ENCODE results near the gene PLEKHA4. TPM values are rescaled to one million over a fixed set of nuclear protein-coding genes. Genes with fewer than 3 reads are reported as not detected.

PLEKHA4 gene
- total RNA-seq, 1 donor from 2014 or later: 8.5 TPM

- H3K9me3 Mint-ChIP-seq (ENCODE audit: low read depth): no peaks in the 10 kb centered on the region
- no peak for TF ChIP-seq CTCF (IDR thresholded peaks at IDR 0.05; ENCODE audit: unreplicated experiment)
- H3K36me3 Mint-ChIP-seq (ENCODE audit: insufficient read depth): no peaks in the 10 kb centered on the region
- peaks cover 17% of the 10 kb centered on the region for H3K4me1 Mint-ChIP-seq (ENCODE audit: low read depth)
- no peaks in the 10 kb centered on the region for H3K27me3 Mint-ChIP-seq
- H3K4me3 Mint-ChIP-seq (ENCODE audit: low read depth): no peak overlapping the region
- H3K27ac Mint-ChIP-seq: peak overlapping the region; percentile 57
- DNase-seq (ENCODE audit: low spot score, unreplicated experiment): no peak
These were observed 1.2 kb downstream of the PLEKHA4 start for GRCh38 chr19:48867123-48867745.

GRCh38 chr19:48866692-48867091 lies 1.7 kb downstream of the PLEKHA4 start:
- no peaks in the 10 kb centered on the region for H3K36me3 Mint-ChIP-seq (ENCODE audit: insufficient read depth)
- no peak overlapping the region for H3K4me3 Mint-ChIP-seq (ENCODE audit: low read depth)
- no peak for DNase-seq (ENCODE audit: low spot score, unreplicated experiment)
- peaks cover 17% of the 10 kb centered on the region for H3K4me1 Mint-ChIP-seq (ENCODE audit: low read depth)
- peak overlapping the region; percentile 57 for H3K27ac Mint-ChIP-seq
- no peaks in the 10 kb centered on the region for H3K27me3 Mint-ChIP-seq
- no peaks in the 10 kb centered on the region for H3K9me3 Mint-ChIP-seq (ENCODE audit: low read depth)
- no peak for TF ChIP-seq CTCF (IDR thresholded peaks at IDR 0.05; ENCODE audit: unreplicated experiment)

GRCh38 chr19:48862827-48863226 lies 5.6 kb downstream of the PLEKHA4 start:
- Mint-ChIP-seq H3K9me3 (ENCODE audit: low read depth) (no peaks in the 10 kb centered on the region), H3K4me3 (ENCODE audit: low read depth) (no peak overlapping the region), H3K4me1 (ENCODE audit: low read depth) (peaks cover 9% of the 10 kb centered on the region), H3K27ac (no peak overlapping the region), H3K27me3 (no peaks in the 10 kb centered on the region), H3K36me3 (ENCODE audit: insufficient read depth) (no peaks in the 10 kb centered on the region)
- no peak for DNase-seq (ENCODE audit: low spot score, unreplicated experiment)
- no peak for TF ChIP-seq CTCF (IDR thresholded peaks at IDR 0.05; ENCODE audit: unreplicated experiment)

GRCh38 chr19:48861313-48861712 lies 7.1 kb downstream of the PLEKHA4 start:
- DNase-seq (ENCODE audit: low spot score, unreplicated experiment): no peak
- H3K27ac Mint-ChIP-seq: peak overlapping the region; percentile 23
- H3K9me3 Mint-ChIP-seq (ENCODE audit: low read depth): no peaks in the 10 kb centered on the region
- H3K27me3 Mint-ChIP-seq: no peaks in the 10 kb centered on the region
- H3K36me3 Mint-ChIP-seq (ENCODE audit: insufficient read depth): no peaks in the 10 kb centered on the region
- no peaks in the 10 kb centered on the region for H3K4me1 Mint-ChIP-seq (ENCODE audit: low read depth)
- no peak overlapping the region for H3K4me3 Mint-ChIP-seq (ENCODE audit: low read depth)
- TF ChIP-seq CTCF (IDR thresholded peaks at IDR 0.05; ENCODE audit: unreplicated experiment): no peak

- Mint-ChIP-seq H3K4me3 (ENCODE audit: low read depth) (no peak overlapping the region), H3K9me3 (ENCODE audit: low read depth) (no peaks in the 10 kb centered on the region), H3K4me1 (ENCODE audit: low read depth) (no peaks in the 10 kb centered on the region), H3K27ac (no peak overlapping the region), H3K27me3 (no peaks in the 10 kb centered on the region), H3K36me3 (ENCODE audit: insufficient read depth) (no peaks in the 10 kb centered on the region)
- TF ChIP-seq CTCF (IDR thresholded peaks at IDR 0.05; ENCODE audit: unreplicated experiment): no peak
- no peak for DNase-seq (ENCODE audit: low spot score, unreplicated experiment)
These were observed 8.5 kb downstream of the PLEKHA4 start for GRCh38 chr19:48859711-48860572.

Measured in progenitor cell of endocrine pancreas (in vitro differentiated cells).